ENCODE measurements around the gene BICRAL. TPM values are rescaled to one million over a fixed set of nuclear protein-coding genes. Genes with fewer than 3 reads are reported as not detected.

Gene BICRAL
- total and polyA plus RNA-seq, 2 donors (not counting 1 experiment from before 2014, with no cell fraction given): 6.9 to 11.5 TPM

GRCh38 chr6:42817907-42818306 lies 36.1 kb downstream of the BICRAL start:
- no peaks in the 10 kb centered on the region for H4K20me1 ChIP-seq (ENCODE audit: control insufficient read depth, extremely low read depth, insufficient read depth, low read length)
- H3K9me3 ChIP-seq (ENCODE audit: control insufficient read depth, insufficient read depth, low read depth, low read length): no peaks in the 10 kb centered on the region
- TF ChIP-seq EZH2 (IDR thresholded peaks at IDR 0.05; ENCODE audit: low read length, missing control alignments): no peak
- TF ChIP-seq CTCF (conservative IDR thresholded peaks at IDR 0.05 in 1 of 2, IDR thresholded peaks at IDR 0.05 in 1 of 2; ENCODE audit: low read depth in 1 of 2, low read length in 2 of 2): no peak
- H3K4me1 ChIP-seq (ENCODE audit: control insufficient read depth, extremely low read depth, insufficient read depth, low read length): peaks cover 4% of the 10 kb centered on the region
- no peak for DNase-seq (ENCODE audit: low read depth in 2 of 2)
- no peaks in the 10 kb centered on the region for H3K36me3 ChIP-seq (ENCODE audit: control insufficient read depth, insufficient read depth, low read length)
- H3K4me3 ChIP-seq (replicated peaks in 1 of 4; ENCODE audit: control extremely low read depth in 1 of 4, insufficient read depth in 1 of 4, low read depth in 3 of 4, low read length in 4 of 4): no peak overlapping the region
- H3K4me2 ChIP-seq (ENCODE audit: extremely low read depth, insufficient read depth, low read length): no peak overlapping the region
- H3K9ac ChIP-seq (ENCODE audit: insufficient read depth, low read length): no peak overlapping the region
- H3K27ac ChIP-seq (ENCODE audit: insufficient read depth, low read length): no peak overlapping the region
- no peak overlapping the region for H2AFZ ChIP-seq (ENCODE audit: low read length)
- no peaks in the 10 kb centered on the region for H3K79me2 ChIP-seq (ENCODE audit: control insufficient read depth, insufficient read depth, low read length)
- no peaks in the 10 kb centered on the region for H3K27me3 ChIP-seq (ENCODE audit: control insufficient read depth, insufficient read depth, low read length)

- Histone ChIP-seq H3K4me3 (replicated peaks in 1 of 4; ENCODE audit: control extremely low read depth in 1 of 4, insufficient read depth in 1 of 4, low read depth in 3 of 4, low read length in 4 of 4) (no peak overlapping the region), H3K27ac (ENCODE audit: insufficient read depth, low read length) (no peak overlapping the region), H3K79me2 (ENCODE audit: control insufficient read depth, insufficient read depth, low read length) (no peaks in the 10 kb centered on the region), H3K4me2 (ENCODE audit: extremely low read depth, insufficient read depth, low read length) (no peak overlapping the region), H3K9ac (ENCODE audit: insufficient read depth, low read length) (no peak overlapping the region), H2AFZ (ENCODE audit: low read length) (no peak overlapping the region), H4K20me1 (ENCODE audit: control insufficient read depth, extremely low read depth, insufficient read depth, low read length) (no peaks in the 10 kb centered on the region), H3K4me1 (ENCODE audit: control insufficient read depth, extremely low read depth, insufficient read depth, low read length) (peaks cover 4% of the 10 kb centered on the region), H3K36me3 (ENCODE audit: control insufficient read depth, insufficient read depth, low read length) (no peaks in the 10 kb centered on the region), H3K27me3 (ENCODE audit: control insufficient read depth, insufficient read depth, low read length) (no peaks in the 10 kb centered on the region), H3K9me3 (ENCODE audit: control insufficient read depth, insufficient read depth, low read depth, low read length) (no peaks in the 10 kb centered on the region)
- no peak for TF ChIP-seq CTCF (conservative IDR thresholded peaks at IDR 0.05 in 1 of 2, IDR thresholded peaks at IDR 0.05 in 1 of 2; ENCODE audit: low read depth in 1 of 2, low read length in 2 of 2)
- TF ChIP-seq EZH2 (IDR thresholded peaks at IDR 0.05; ENCODE audit: low read length, missing control alignments): no peak
- no peak for DNase-seq (ENCODE audit: low read depth in 2 of 2)
These were observed 36.6 kb downstream of the BICRAL start for GRCh38 chr6:42818416-42818815.

GRCh38 chr6:42818878-42819277 lies 37.0 kb downstream of the BICRAL start:
- H3K27me3 ChIP-seq (ENCODE audit: control insufficient read depth, insufficient read depth, low read length): no peaks in the 10 kb centered on the region
- no peaks in the 10 kb centered on the region for H4K20me1 ChIP-seq (ENCODE audit: control insufficient read depth, extremely low read depth, insufficient read depth, low read length)
- no peak overlapping the region for H3K27ac ChIP-seq (ENCODE audit: insufficient read depth, low read length)
- H3K4me3 ChIP-seq (replicated peaks in 1 of 4; ENCODE audit: control extremely low read depth in 1 of 4, insufficient read depth in 1 of 4, low read depth in 3 of 4, low read length in 4 of 4): no peak overlapping the region
- H3K4me2 ChIP-seq (ENCODE audit: extremely low read depth, insufficient read depth, low read length): no peak overlapping the region
- no peak overlapping the region for H2AFZ ChIP-seq (ENCODE audit: low read length)
- no peak for TF ChIP-seq EZH2 (IDR thresholded peaks at IDR 0.05; ENCODE audit: low read length, missing control alignments)
- no peak for TF ChIP-seq CTCF (conservative IDR thresholded peaks at IDR 0.05 in 1 of 2, IDR thresholded peaks at IDR 0.05 in 1 of 2; ENCODE audit: low read depth in 1 of 2, low read length in 2 of 2)
- DNase-seq (ENCODE audit: low read depth in 2 of 2): no peak
- no peak overlapping the region for H3K9ac ChIP-seq (ENCODE audit: insufficient read depth, low read length)
- no peaks in the 10 kb centered on the region for H3K36me3 ChIP-seq (ENCODE audit: control insufficient read depth, insufficient read depth, low read length)
- no peaks in the 10 kb centered on the region for H3K9me3 ChIP-seq (ENCODE audit: control insufficient read depth, insufficient read depth, low read depth, low read length)
- H3K4me1 ChIP-seq (ENCODE audit: control insufficient read depth, extremely low read depth, insufficient read depth, low read length): peaks cover 4% of the 10 kb centered on the region
- H3K79me2 ChIP-seq (ENCODE audit: control insufficient read depth, insufficient read depth, low read length): no peaks in the 10 kb centered on the region
